SK-N-SH (cell line): ENCODE results near the gene ZBTB5.

Source experiments
- CTCF ChIP-seq: fragments of 200-600 bp; sonication (generic); IDR thresholded peaks from 2 replicates; pipeline ENCODE4 v1.6.1; 2017; ENCODE audit warnings: antibody characterized with exemption, mild to moderate bottlenecking, moderate library complexity
- GABPA ChIP-seq: IDR thresholded peaks from 2 replicates; pipeline ENCODE4 v1.4.0; 2012; ENCODE audit warnings: low read depth, mild to moderate bottlenecking
- RAD21 ChIP-seq: IDR thresholded peaks from 2 replicates; pipeline ENCODE4 v1.6.1; 2012; ENCODE audit warnings: mild to moderate bottlenecking, low read length

- no peak for TF ChIP-seq RAD21
- no peak for TF ChIP-seq CTCF
- TF ChIP-seq GABPA = no peak
Measured at GRCh38 chr9:37498457-37498856, 33.2 kb upstream of the ZBTB5 start.
